ENCODE results near the gene PPP1R14B. TPM values are rescaled to one million over a fixed set of nuclear protein-coding genes. Genes with fewer than 3 reads are reported as not detected.

The PPP1R14B gene
- total and polyA plus RNA-seq, 2 experiments from 2014 or later = 115 to 239 TPM

GRCh38 chr11:64229744-64230170 lies 17.0 kb downstream of the PPP1R14B start:
- Histone ChIP-seq H3K9me2 (ENCODE audit: insufficient read depth) (no peaks in the 10 kb centered on the region), H3K9me3 (ENCODE audit: low read depth) (no peaks in the 10 kb centered on the region), H3K36me3 (ENCODE audit: low read depth) (no peaks in the 10 kb centered on the region), H2AFZ (peak overlapping the region; percentile 83), H3K4me2 (ENCODE audit: unreplicated experiment) (peak overlapping the region; percentile 82), H3K4me1 (ENCODE audit: insufficient read depth) (peaks cover 6% of the 10 kb centered on the region; the same call in 1 of the 2 replicates), H3K9ac (peak overlapping the region; percentile 79), H3K27ac (peak overlapping the region; percentile 19), H3K79me2 (ENCODE audit: insufficient read depth) (peaks cover 39% of the 10 kb centered on the region), H3K27me3 (replicated peaks; ENCODE audit: insufficient read depth) (no peaks in the 10 kb centered on the region), H3K4me3 (peak overlapping the region; percentile 90), H4K20me1 (ENCODE audit: insufficient read depth) (no peaks in the 10 kb centered on the region), H3F3A (ENCODE audit: insufficient read depth) (peaks cover 6% of the 10 kb centered on the region; the same call in 1 of the 2 replicates)
- in situ Hi-C loops (cut with MboI) = no loop called here
- no peak for TF ChIP-seq EZH2phosphoT487 (IDR thresholded peaks at IDR 0.05; ENCODE audit: insufficient read depth, low read depth)
- TF ChIP-seq EZH2 (IDR thresholded peaks at IDR 0.05; ENCODE audit: insufficient read depth, poor library complexity, severe bottlenecking) = no peak
- no peak for DNase-seq
- 45 to 46% methylated on average over 13 of the region's 13 CpGs for WGBS, 2 experiments (ENCODE audit: low coverage in 1 of 2, low lambda C conversion rate in 2 of 2, missing lambda C conversion rate in 2 of 2)

- peaks cover 41% of the 10 kb centered on the region for H3K79me2 ChIP-seq (ENCODE audit: insufficient read depth)
- H3K36me3 ChIP-seq (ENCODE audit: low read depth) = no peaks in the 10 kb centered on the region
- H3K4me3 ChIP-seq = no peak overlapping the region
- DNase-seq = no peak
- H3K9me2 ChIP-seq (ENCODE audit: insufficient read depth) = no peaks in the 10 kb centered on the region
- no peak for TF ChIP-seq EZH2phosphoT487 (IDR thresholded peaks at IDR 0.05; ENCODE audit: insufficient read depth, low read depth)
- H3K27me3 ChIP-seq (replicated peaks; ENCODE audit: insufficient read depth) = no peaks in the 10 kb centered on the region
- H3K27ac ChIP-seq = no peak overlapping the region
- H3K4me1 ChIP-seq (ENCODE audit: insufficient read depth) = peaks cover 6% of the 10 kb centered on the region; the same call in 1 of the 2 replicates
- no peaks in the 10 kb centered on the region for H3K9me3 ChIP-seq (ENCODE audit: low read depth)
- no peak overlapping the region for H2AFZ ChIP-seq
- in situ Hi-C loops (cut with MboI) = no loop called here
- no peaks in the 10 kb centered on the region for H4K20me1 ChIP-seq (ENCODE audit: insufficient read depth)
- no peak overlapping the region for H3K9ac ChIP-seq
- peaks cover 6% of the 10 kb centered on the region; the same call in 1 of the 2 replicates for H3F3A ChIP-seq (ENCODE audit: insufficient read depth)
- WGBS, 2 experiments (ENCODE audit: low coverage in 1 of 2, low lambda C conversion rate in 2 of 2, missing lambda C conversion rate in 2 of 2) = 87 to 88% methylated on average over 11 to 12 of the region's 12 CpGs
- H3K4me2 ChIP-seq (ENCODE audit: unreplicated experiment) = no peak overlapping the region
Observed at GRCh38 chr11:64229090-64229743, 17.5 kb downstream of the PPP1R14B start.

GRCh38 chr11:64227405-64227956 lies 19.3 kb downstream of the PPP1R14B start:
- Histone ChIP-seq H3K9me2 (ENCODE audit: insufficient read depth) (no peaks in the 10 kb centered on the region), H3K79me2 (ENCODE audit: insufficient read depth) (peaks cover 41% of the 10 kb centered on the region), H3F3A (ENCODE audit: insufficient read depth) (peaks cover 6% of the 10 kb centered on the region; the same call in 1 of the 2 replicates), H3K9me3 (ENCODE audit: low read depth) (no peaks in the 10 kb centered on the region), H3K4me3 (peak overlapping the region; percentile 97), H4K20me1 (ENCODE audit: insufficient read depth) (no peaks in the 10 kb centered on the region), H3K27ac (no peak overlapping the region), H3K36me3 (ENCODE audit: low read depth) (no peaks in the 10 kb centered on the region), H3K4me2 (ENCODE audit: unreplicated experiment) (peak overlapping the region; percentile 82), H3K9ac (peak overlapping the region; percentile 86), H2AFZ (no peak overlapping the region), H3K4me1 (ENCODE audit: insufficient read depth) (peaks cover 6% of the 10 kb centered on the region; the same call in 1 of the 2 replicates), H3K27me3 (replicated peaks; ENCODE audit: insufficient read depth) (no peaks in the 10 kb centered on the region)
- in situ Hi-C loops (cut with MboI) = no loop called here
- TF ChIP-seq EZH2phosphoT487 (IDR thresholded peaks at IDR 0.05; ENCODE audit: insufficient read depth, low read depth) (no peak), EZH2 (IDR thresholded peaks at IDR 0.05; ENCODE audit: insufficient read depth, poor library complexity, severe bottlenecking) (no peak)
- no peak for DNase-seq
- WGBS, 2 experiments (ENCODE audit: low coverage in 1 of 2, low lambda C conversion rate in 2 of 2, missing lambda C conversion rate in 2 of 2) = 79 to 100% methylated on average over 1 to 3 of the region's 3 CpGs

GRCh38 chr11:64226507-64227051 lies 20.2 kb downstream of the PPP1R14B start:
- Histone ChIP-seq H3K9me3 (ENCODE audit: low read depth) (no peaks in the 10 kb centered on the region), H3K79me2 (ENCODE audit: insufficient read depth) (peaks cover 41% of the 10 kb centered on the region), H3K9ac (peak overlapping the region; percentile 86), H3K4me3 (peak overlapping the region; percentile 97), H3K4me1 (ENCODE audit: insufficient read depth) (peaks cover 6% of the 10 kb centered on the region; the same call in 1 of the 2 replicates), H2AFZ (peak overlapping the region; percentile 89), H3K9me2 (ENCODE audit: insufficient read depth) (no peaks in the 10 kb centered on the region), H3K27ac (peak overlapping the region; percentile 46), H3F3A (ENCODE audit: insufficient read depth) (peaks cover 6% of the 10 kb centered on the region; the same call in 1 of the 2 replicates), H3K4me2 (ENCODE audit: unreplicated experiment) (peak overlapping the region; percentile 82), H3K27me3 (replicated peaks; ENCODE audit: insufficient read depth) (no peaks in the 10 kb centered on the region), H4K20me1 (ENCODE audit: insufficient read depth) (no peaks in the 10 kb centered on the region), H3K36me3 (ENCODE audit: low read depth) (no peaks in the 10 kb centered on the region)
- TF ChIP-seq EZH2 (IDR thresholded peaks at IDR 0.05; ENCODE audit: insufficient read depth, poor library complexity, severe bottlenecking) = no peak
- no peak for TF ChIP-seq EZH2phosphoT487 (IDR thresholded peaks at IDR 0.05; ENCODE audit: insufficient read depth, low read depth)
- DNase-seq = peak; percentile 51
- in situ Hi-C loops (cut with MboI) = no loop called here
- WGBS, 2 experiments (ENCODE audit: low coverage in 1 of 2, low lambda C conversion rate in 2 of 2, missing lambda C conversion rate in 2 of 2) = 0 to 9% methylated on average over 11 to 25 of the region's 26 CpGs

Data from GM23248 (cell line).